Fibroblast of mammary gland (primary cell): Measurements from ENCODE around the gene NPY2R.

Source experiments
- DNase-seq: peaks from one replicate; pipeline ENCODE4 v3.0.0-alpha.2; 2010; ENCODE audit warnings: low read depth
- H3K4me3 ChIP-seq: 2 replicates; pipeline ENCODE4 v1.5.1; 2011; ENCODE audit warnings: low read depth, mild to moderate bottlenecking, low read length, moderate library complexity; ENCODE audit not compliant: control insufficient read depth
- TF ChIP-seq, protein P1 (sequence below): conservative IDR thresholded peaks from 2 replicates; pipeline ENCODE4 v1.5.1; 2011; ENCODE audit warnings: low read depth, low read length, inconsistent platforms; ENCODE audit not compliant: control insufficient read depth, insufficient read depth

The NPY2R gene, protein sequence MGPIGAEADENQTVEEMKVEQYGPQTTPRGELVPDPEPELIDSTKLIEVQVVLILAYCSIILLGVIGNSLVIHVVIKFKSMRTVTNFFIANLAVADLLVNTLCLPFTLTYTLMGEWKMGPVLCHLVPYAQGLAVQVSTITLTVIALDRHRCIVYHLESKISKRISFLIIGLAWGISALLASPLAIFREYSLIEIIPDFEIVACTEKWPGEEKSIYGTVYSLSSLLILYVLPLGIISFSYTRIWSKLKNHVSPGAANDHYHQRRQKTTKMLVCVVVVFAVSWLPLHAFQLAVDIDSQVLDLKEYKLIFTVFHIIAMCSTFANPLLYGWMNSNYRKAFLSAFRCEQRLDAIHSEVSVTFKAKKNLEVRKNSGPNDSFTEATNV

DNA sequence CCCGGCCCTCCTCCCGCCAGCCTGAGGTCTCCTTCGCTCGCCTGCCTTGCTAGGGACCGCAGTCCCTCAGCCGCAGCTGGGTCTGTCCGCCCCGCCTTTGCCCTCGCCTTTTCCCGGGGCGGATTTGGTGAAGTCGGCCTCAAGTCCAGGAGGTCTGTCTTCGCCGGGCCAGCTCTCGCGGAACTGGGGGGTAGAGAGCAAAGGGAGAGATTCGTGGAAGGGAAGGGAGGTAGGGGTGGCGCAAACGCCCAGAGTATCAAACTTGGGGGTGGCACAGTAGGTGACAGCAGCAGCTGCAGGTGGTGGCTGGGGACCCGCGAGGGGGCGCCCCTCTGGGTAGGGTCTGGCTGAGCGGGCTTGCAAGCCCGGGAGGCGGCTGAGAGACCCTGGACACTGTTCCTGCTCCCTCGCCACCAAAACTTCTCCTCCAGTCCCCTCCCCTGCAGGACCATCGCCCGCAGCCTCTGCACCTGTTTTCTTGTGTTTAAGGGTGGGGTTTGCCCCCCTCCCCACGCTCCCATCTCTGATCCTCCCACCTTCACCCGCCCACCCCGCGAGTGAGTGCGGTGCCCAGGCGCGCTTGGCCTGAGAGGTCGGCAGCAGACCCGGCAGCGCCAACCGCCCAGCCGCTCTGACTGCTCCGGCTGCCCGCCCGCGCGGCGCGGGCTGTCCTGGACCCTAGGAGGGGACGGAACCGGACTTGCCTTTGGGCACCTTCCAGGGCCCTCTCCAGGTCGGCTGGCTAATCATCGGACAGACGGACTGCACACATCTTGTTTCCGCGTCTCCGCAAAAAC lies at the start of gene NPY2R:
Gene NPY2R, plus strand, starts transcription at position 379 of the 797 bp plus-strand sequence. CDS start 5,304 bp downstream, outside the sequence.
- H3K4me3 ChIP-seq: peak within 1 kb of the TSS; percentile 47
- TF ChIP-seq, protein P1, sequence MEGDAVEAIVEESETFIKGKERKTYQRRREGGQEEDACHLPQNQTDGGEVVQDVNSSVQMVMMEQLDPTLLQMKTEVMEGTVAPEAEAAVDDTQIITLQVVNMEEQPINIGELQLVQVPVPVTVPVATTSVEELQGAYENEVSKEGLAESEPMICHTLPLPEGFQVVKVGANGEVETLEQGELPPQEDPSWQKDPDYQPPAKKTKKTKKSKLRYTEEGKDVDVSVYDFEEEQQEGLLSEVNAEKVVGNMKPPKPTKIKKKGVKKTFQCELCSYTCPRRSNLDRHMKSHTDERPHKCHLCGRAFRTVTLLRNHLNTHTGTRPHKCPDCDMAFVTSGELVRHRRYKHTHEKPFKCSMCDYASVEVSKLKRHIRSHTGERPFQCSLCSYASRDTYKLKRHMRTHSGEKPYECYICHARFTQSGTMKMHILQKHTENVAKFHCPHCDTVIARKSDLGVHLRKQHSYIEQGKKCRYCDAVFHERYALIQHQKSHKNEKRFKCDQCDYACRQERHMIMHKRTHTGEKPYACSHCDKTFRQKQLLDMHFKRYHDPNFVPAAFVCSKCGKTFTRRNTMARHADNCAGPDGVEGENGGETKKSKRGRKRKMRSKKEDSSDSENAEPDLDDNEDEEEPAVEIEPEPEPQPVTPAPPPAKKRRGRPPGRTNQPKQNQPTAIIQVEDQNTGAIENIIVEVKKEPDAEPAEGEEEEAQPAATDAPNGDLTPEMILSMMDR: no peak
- DNase-seq: peak; percentile 7

- TF ChIP-seq, protein P1: no peak
- no peak for DNase-seq
- no peak overlapping the region for H3K4me3 ChIP-seq
Measured at GRCh38 chr4:155161357-155161756, 47.1 kb upstream of the NPY2R start.

DNA sequence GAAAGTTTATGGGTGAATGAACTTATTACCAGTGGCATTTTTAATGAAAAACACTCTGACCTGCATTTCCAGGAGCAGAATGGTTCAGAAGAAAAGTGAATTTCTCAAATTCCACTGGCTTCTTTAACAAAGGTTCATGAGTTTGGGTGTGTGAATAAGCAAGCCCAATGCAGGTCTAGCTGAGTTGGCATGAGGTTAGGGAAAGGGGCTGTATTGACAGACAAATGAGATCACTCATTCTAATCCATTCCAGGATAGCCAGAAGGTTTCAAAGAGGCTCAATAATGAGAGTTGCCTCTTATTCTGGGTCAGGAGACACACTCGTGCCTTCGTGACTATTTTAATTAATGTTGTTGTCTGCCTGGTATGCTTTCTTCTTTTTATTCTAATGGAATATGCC lies 43.7 kb upstream of the NPY2R start:
- TF ChIP-seq, protein P1: no peak
- no peak overlapping the region for H3K4me3 ChIP-seq
- DNase-seq: no peak

GRCh38 chr4:155170569-155170968 lies 37.9 kb upstream of the NPY2R start:
- TF ChIP-seq, protein P1: no peak
- no peak for DNase-seq
- H3K4me3 ChIP-seq: no peak overlapping the region

- TF ChIP-seq, protein P1: no peak
- peak; percentile 61 for DNase-seq
- no peak overlapping the region for H3K4me3 ChIP-seq
Measured at GRCh38 chr4:155173371-155173770, 35.1 kb upstream of the NPY2R start.

DNA sequence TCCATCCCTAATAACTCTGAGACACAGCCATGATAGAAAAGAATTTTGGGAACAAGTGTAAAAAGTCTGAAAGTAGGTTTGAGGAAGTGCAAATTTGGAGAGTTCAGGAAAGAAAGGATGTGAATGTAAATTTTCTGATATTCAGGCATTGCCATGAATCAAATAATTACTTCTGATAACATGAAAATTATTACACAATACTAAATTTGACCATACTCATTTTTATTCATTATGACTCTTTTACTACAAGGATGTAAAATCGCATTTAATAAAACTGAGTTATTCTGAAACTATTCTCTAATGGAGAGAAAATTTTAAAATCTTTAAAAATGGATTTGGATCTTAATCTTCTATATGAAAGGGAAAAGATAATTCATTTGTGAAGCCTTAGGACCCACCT lies 33.8 kb upstream of the NPY2R start:
- TF ChIP-seq, protein P1: no peak
- H3K4me3 ChIP-seq: no peak overlapping the region

More for the DNA sequence above, 33.8 kb upstream of the NPY2R start:
- no peak for DNase-seq
